Bronchial epithelial cell (primary cell): Measurements from ENCODE around the gene SAPCD2. TPM values are rescaled to one million over a fixed set of nuclear protein-coding genes. Genes with fewer than 3 reads are reported as not detected.

Experiments used
- DNase-seq: peaks from one replicate; pipeline ENCODE4 v3.0.0-alpha.2; 2010; ENCODE audit warnings: low read depth
- FAIRE-seq: peaks from 2 replicates; lab custom pipeline; 2011; peaks lifted over from hg19 to GRCh38; lab: Jason Lieb, UNC
- H3K27me3 ChIP-seq: 2 replicates; pipeline ENCODE4 v1.5.1; 2011; ENCODE audit warnings: low read length; ENCODE audit not compliant: control insufficient read depth, insufficient read depth
- H3K36me3 ChIP-seq: 2 replicates; pipeline ENCODE4 v1.5.1; 2011; ENCODE audit warnings: low read length; ENCODE audit not compliant: control insufficient read depth, insufficient read depth
- H3K4me3 ChIP-seq: 2 replicates; pipeline ENCODE4 v1.5.1; 2011; ENCODE audit warnings: mild to moderate bottlenecking, low read depth, low read length, control low read depth
- total RNA-seq: library from RNA; depleted of rRNA; stranded (reverse); fragments of >200 nt; gene quantifications from 2 replicates; pipeline ENCODE4 v1.2.1, GENCODE V29; 2014
- TF ChIP-seq, protein P1 (sequence below): IDR thresholded peaks from 2 replicates; pipeline ENCODE4 v1.5.1; 2011; ENCODE audit warnings: mild to moderate bottlenecking, moderate library complexity, low read length, control low read depth, inconsistent platforms; ENCODE audit not compliant: insufficient read depth, severe bottlenecking

SAPCD2 gene
- total RNA-seq, 1 donor from 2014 or later, result 0.26 TPM

DNA sequence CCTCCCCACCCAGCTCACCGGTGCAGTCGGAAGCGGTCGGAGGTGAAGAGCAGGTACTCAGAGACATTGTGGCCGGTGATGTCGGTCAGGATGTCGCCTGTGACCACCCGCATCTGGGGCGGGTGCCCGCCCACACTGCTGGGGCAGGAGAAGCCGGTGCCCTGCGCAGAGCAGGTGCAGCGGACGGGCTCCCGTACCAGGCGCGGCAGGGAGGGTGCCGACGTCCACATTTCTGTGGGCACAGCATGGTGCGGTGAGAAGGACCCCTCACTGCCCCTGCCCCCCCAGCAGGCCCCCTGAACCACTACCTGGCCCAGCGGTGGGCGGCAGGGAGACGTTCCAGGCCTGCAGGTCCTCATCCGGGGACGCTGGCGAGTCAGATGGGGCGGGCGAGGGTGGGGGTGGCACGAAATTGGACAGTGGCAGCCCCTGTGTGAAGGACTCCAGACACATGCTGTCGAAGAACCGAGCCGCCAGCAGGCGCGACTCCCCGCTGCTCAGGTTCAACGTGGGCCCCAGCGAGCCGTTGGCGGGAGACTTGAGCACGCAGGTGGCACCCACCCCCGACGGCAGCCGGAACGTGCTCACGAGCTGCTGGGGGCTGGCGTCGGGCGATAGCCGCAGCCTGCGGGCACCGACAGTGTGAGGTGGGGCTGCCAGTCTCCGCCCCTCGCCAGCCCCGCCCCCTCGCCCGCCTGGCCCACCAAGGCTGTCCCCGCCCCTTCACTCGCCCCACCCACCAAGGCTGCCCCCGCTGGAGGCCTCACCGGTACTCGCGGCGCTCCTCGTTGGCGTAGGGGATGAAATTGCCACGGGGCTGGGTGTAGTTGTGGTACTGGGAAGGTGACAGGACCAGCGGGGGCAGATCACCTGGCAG is 57.4 kb downstream of the SAPCD2 start:
- H3K4me3 ChIP-seq, result no peak overlapping the region
- no peaks in the 10 kb centered on the region for H3K27me3 ChIP-seq
- H3K36me3 ChIP-seq, result peaks cover 10% of the 10 kb centered on the region
- DNase-seq, result no peak
- TF ChIP-seq, protein P1, sequence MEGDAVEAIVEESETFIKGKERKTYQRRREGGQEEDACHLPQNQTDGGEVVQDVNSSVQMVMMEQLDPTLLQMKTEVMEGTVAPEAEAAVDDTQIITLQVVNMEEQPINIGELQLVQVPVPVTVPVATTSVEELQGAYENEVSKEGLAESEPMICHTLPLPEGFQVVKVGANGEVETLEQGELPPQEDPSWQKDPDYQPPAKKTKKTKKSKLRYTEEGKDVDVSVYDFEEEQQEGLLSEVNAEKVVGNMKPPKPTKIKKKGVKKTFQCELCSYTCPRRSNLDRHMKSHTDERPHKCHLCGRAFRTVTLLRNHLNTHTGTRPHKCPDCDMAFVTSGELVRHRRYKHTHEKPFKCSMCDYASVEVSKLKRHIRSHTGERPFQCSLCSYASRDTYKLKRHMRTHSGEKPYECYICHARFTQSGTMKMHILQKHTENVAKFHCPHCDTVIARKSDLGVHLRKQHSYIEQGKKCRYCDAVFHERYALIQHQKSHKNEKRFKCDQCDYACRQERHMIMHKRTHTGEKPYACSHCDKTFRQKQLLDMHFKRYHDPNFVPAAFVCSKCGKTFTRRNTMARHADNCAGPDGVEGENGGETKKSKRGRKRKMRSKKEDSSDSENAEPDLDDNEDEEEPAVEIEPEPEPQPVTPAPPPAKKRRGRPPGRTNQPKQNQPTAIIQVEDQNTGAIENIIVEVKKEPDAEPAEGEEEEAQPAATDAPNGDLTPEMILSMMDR, result no peak
- FAIRE-seq, result no peak

Other genes with a start within 250 kb of the SAPCD2 start
- 1.1 and 1.8 TPM in 2 replicates for gene AJM1, start 228.1 kb downstream of the SAPCD2 start, total RNA-seq
- 57.9 and 124 TPM in 2 replicates for gene PHPT1, start 221.1 kb downstream of the SAPCD2 start, total RNA-seq
- 1.1 and 1.5 TPM in 2 replicates for gene MAMDC4, start 218.2 kb downstream of the SAPCD2 start, total RNA-seq
- 486 and 497 TPM in 2 replicates for gene EDF1, start 204.2 kb downstream of the SAPCD2 start, total RNA-seq
- 5.3 and 10.1 TPM in 2 replicates for gene TRAF2, start 184.0 kb downstream of the SAPCD2 start, total RNA-seq
- gene FBXW5, start 125.8 kb downstream of the SAPCD2 start, total RNA-seq, result 162 TPM in 2 replicates
- gene C8G, start 125.3 kb downstream of the SAPCD2 start, total RNA-seq, result 0.51 and 0.79 TPM in 2 replicates
- gene LCN12, start 118.3 kb downstream of the SAPCD2 start, total RNA-seq, result 0.13 TPM in 1 of 2 replicates, not detected in the other
- 0.26 TPM in 2 replicates for gene PTGDS, start 93.1 kb downstream of the SAPCD2 start, total RNA-seq
- gene LCNL1, start 87.6 kb downstream of the SAPCD2 start, total RNA-seq, result not detected in 2 replicates
- gene PAXX, start 78.1 kb downstream of the SAPCD2 start, total RNA-seq, result 10.0 and 11.5 TPM in 2 replicates
- 2.1 and 28.8 TPM in 2 replicates for gene CLIC3, start 74.0 kb downstream of the SAPCD2 start, total RNA-seq
- gene ABCA2, start 42.3 kb downstream of the SAPCD2 start, total RNA-seq, result 5.5 and 9.9 TPM in 2 replicates
- not detected in 2 replicates for gene FUT7, start 38.5 kb downstream of the SAPCD2 start, total RNA-seq
- 5.5 and 10.5 TPM in 2 replicates for gene NPDC1, start 24.4 kb downstream of the SAPCD2 start, total RNA-seq
- gene ENTPD2, start 16.5 kb downstream of the SAPCD2 start, total RNA-seq, result 0.79 and 1.2 TPM in 2 replicates
- 2.0 and 3.2 TPM in 2 replicates for gene UAP1L1, start 7.0 kb upstream of the SAPCD2 start, total RNA-seq
- gene MAN1B1, start 16.4 kb upstream of the SAPCD2 start, total RNA-seq, result 58.2 and 65.3 TPM in 2 replicates
- gene DPP7, start 44.2 kb upstream of the SAPCD2 start, total RNA-seq, result 45.1 and 66.6 TPM in 2 replicates
- gene GRIN1, start 68.6 kb upstream of the SAPCD2 start, total RNA-seq, result 0.26 and 0.53 TPM in 2 replicates
- 0.26 and 2.0 TPM in 2 replicates for gene LRRC26, start 99.5 kb upstream of the SAPCD2 start, total RNA-seq
- not detected in 2 replicates for gene TMEM210, start 101.5 kb upstream of the SAPCD2 start, total RNA-seq
- gene ANAPC2, start 118.0 kb upstream of the SAPCD2 start, total RNA-seq, result 20.5 and 23.2 TPM in 2 replicates
- 97.9 and 127 TPM in 2 replicates for gene SSNA1, start 118.1 kb upstream of the SAPCD2 start, total RNA-seq
- gene TPRN, start 130.2 kb upstream of the SAPCD2 start, total RNA-seq, result 3.2 and 4.5 TPM in 2 replicates
- gene TMEM203, start 135.1 kb upstream of the SAPCD2 start, total RNA-seq, result 38.0 and 39.2 TPM in 2 replicates
- 2.6 and 3.6 TPM in 2 replicates for gene NDOR1, start 135.1 kb upstream of the SAPCD2 start, total RNA-seq
- 0.38 TPM in 1 of 2 replicates, not detected in the other for gene RNF208, start 151.7 kb upstream of the SAPCD2 start, total RNA-seq
- 3.9 and 23.2 TPM in 2 replicates for gene CYSRT1, start 154.6 kb upstream of the SAPCD2 start, total RNA-seq
- gene RNF224, start 156.9 kb upstream of the SAPCD2 start, total RNA-seq, result under 0.01 and 1.2 TPM in 2 replicates
- gene SLC34A3, start 160.3 kb upstream of the SAPCD2 start, total RNA-seq, result not detected in 2 replicates
- gene TUBB4B, start 170.7 kb upstream of the SAPCD2 start, total RNA-seq, result 82.7 and 193 TPM in 2 replicates
- gene STPG3, start 180.7 kb upstream of the SAPCD2 start, total RNA-seq, result not detected in 2 replicates
- 59.8 and 67.9 TPM in 2 replicates for gene NELFB, start 184.8 kb upstream of the SAPCD2 start, total RNA-seq
- 18.7 and 25.0 TPM in 2 replicates for gene TOR4A, start 207.2 kb upstream of the SAPCD2 start, total RNA-seq
- gene NRARP, start 231.7 kb upstream of the SAPCD2 start, total RNA-seq, result 3.4 and 14.5 TPM in 2 replicates